Astrocyte (in vitro differentiated cells and primary cell): ENCODE data around the gene CCNL2. TPM values are rescaled to one million over a fixed set of nuclear protein-coding genes. Genes with fewer than 3 reads are reported as not detected.

Experiments
- DNase-seq: peaks from one replicate; pipeline ENCODE4 v3.0.0-alpha.2; 2010; ENCODE audit warnings: low read depth
- FAIRE-seq: peaks from 2 replicates; lab custom pipeline; 2011; peaks lifted over from hg19 to GRCh38; lab: Jason Lieb, UNC
- H2AFZ ChIP-seq: 2 replicates; pipeline ENCODE4 v1.6.0; 2012; ENCODE audit warnings: low read depth, low read length, inconsistent platforms
- H3K27ac ChIP-seq: 2 replicates; pipeline ENCODE4 v1.5.1; 2011; ENCODE audit warnings: low read depth, low read length, inconsistent platforms
- H3K27me3 ChIP-seq: 2 replicates; pipeline ENCODE4 v1.6.0; 2011; ENCODE audit warnings: low read length, inconsistent platforms; ENCODE audit not compliant: insufficient read depth
- H3K36me3 ChIP-seq: 2 replicates; pipeline ENCODE4 v1.5.1; 2011; ENCODE audit warnings: low read length, inconsistent platforms; ENCODE audit not compliant: insufficient read depth
- H3K4me1 ChIP-seq: 2 replicates; pipeline ENCODE4 v1.5.1; 2011; ENCODE audit warnings: low read length, inconsistent platforms; ENCODE audit not compliant: insufficient read depth
- H3K4me2 ChIP-seq: 2 replicates; pipeline ENCODE4 v1.6.0; 2012; ENCODE audit warnings: low read length, inconsistent platforms
- H3K4me3 ChIP-seq: 2 replicates; pipeline ENCODE4 v1.5.1; 2011; ENCODE audit warnings: low read depth, mild to moderate bottlenecking, low read length, inconsistent platforms; ENCODE audit not compliant: insufficient read depth
- H3K79me2 ChIP-seq: 2 replicates; pipeline ENCODE4 v1.6.0; 2012; ENCODE audit warnings: mild to moderate bottlenecking, low read length, inconsistent platforms; ENCODE audit not compliant: insufficient read depth
- H3K9ac ChIP-seq: 2 replicates; pipeline ENCODE4 v1.6.0; 2012; ENCODE audit warnings: mild to moderate bottlenecking, low read length, inconsistent platforms
- H3K9me3 ChIP-seq: 2 replicates; pipeline ENCODE4 v1.5.1; 2012; ENCODE audit warnings: low read depth, mild to moderate bottlenecking, low read length, inconsistent platforms; ENCODE audit not compliant: insufficient read depth
- H4K20me1 ChIP-seq: 2 replicates; pipeline ENCODE4 v1.6.0; 2012; ENCODE audit warnings: low read length, inconsistent platforms; ENCODE audit not compliant: insufficient read depth
- H3K27ac Mint-ChIP-seq: one replicate; pipeline ENCODE4 v1.8.0; 2021; ENCODE audit warnings: mild to moderate bottlenecking, mixed read lengths; ENCODE audit not compliant: unreplicated experiment
- H3K27me3 Mint-ChIP-seq: one replicate; pipeline ENCODE4 v1.8.0; 2021; ENCODE audit warnings: low read depth, mixed read lengths; ENCODE audit not compliant: unreplicated experiment
- H3K36me3 Mint-ChIP-seq: one replicate; pipeline ENCODE4 v1.8.0; 2021; ENCODE audit warnings: low read depth, mixed read lengths; ENCODE audit not compliant: unreplicated experiment
- H3K4me1 Mint-ChIP-seq: one replicate; pipeline ENCODE4 v1.8.0; 2021; ENCODE audit warnings: low read depth, mixed read lengths; ENCODE audit not compliant: unreplicated experiment
- H3K4me3 Mint-ChIP-seq: one replicate; pipeline ENCODE4 v1.8.0; 2021; ENCODE audit warnings: mild to moderate bottlenecking, moderate library complexity, mixed read lengths; ENCODE audit not compliant: unreplicated experiment
- H3K9me3 Mint-ChIP-seq: one replicate; pipeline ENCODE4 v1.8.0; 2021; ENCODE audit warnings: mild to moderate bottlenecking, mixed read lengths; ENCODE audit not compliant: unreplicated experiment
- CTCF ChIP-seq: IDR thresholded peaks from 2 replicates; pipeline ENCODE4 v1.5.1; 2011; ENCODE audit warnings: low read depth, mild to moderate bottlenecking, inconsistent platforms, low read length, moderate library complexity; ENCODE audit not compliant: insufficient read depth
- EZH2 ChIP-seq: IDR thresholded peaks from 2 replicates; pipeline ENCODE4 v1.6.1; 2012; ENCODE audit warnings: mild to moderate bottlenecking, low read length, inconsistent platforms; ENCODE audit not compliant: insufficient read depth
- total RNA-seq: library from RNA; stranded (reverse); gene quantifications from 2 replicates; pipeline ENCODE4 v1.2.1, GENCODE V29; 2021

The CCNL2 gene
- total RNA-seq, 1 donor from 2014 or later, result 194 TPM

GRCh38 chr1:1398677-1399186 lies 403 bp downstream of the CCNL2 start:
- DNase-seq (no peak), FAIRE-seq (no peak)
- Mint-ChIP-seq H3K27me3 (no peaks in the 10 kb centered on the region), H3K4me1 (peaks cover 39% of the 10 kb centered on the region), H3K4me3 (peak overlapping the region; percentile 99), H3K27ac (peak overlapping the region; percentile 96), H3K36me3 (peaks cover 22% of the 10 kb centered on the region), H3K9me3 (no peaks in the 10 kb centered on the region)
- peaks cover 34% of the 10 kb centered on the region for H3K36me3 ChIP-seq
- H3K4me3 ChIP-seq, result peak overlapping the region; percentile 90
- H3K27me3 ChIP-seq, result no peaks in the 10 kb centered on the region
- peaks cover 59% of the 10 kb centered on the region for H4K20me1 ChIP-seq
- TF ChIP-seq EZH2 (no peak), CTCF (no peak)
- H3K4me2 ChIP-seq, result peak overlapping the region; percentile 99
- peak overlapping the region; percentile 70 for H2AFZ ChIP-seq
- no peaks in the 10 kb centered on the region for H3K9me3 ChIP-seq
- H3K9ac ChIP-seq, result peak overlapping the region; percentile 95
- peaks cover 32% of the 10 kb centered on the region for H3K4me1 ChIP-seq
- H3K27ac ChIP-seq, result peak overlapping the region; percentile 78
- peaks cover 88% of the 10 kb centered on the region for H3K79me2 ChIP-seq

- Histone ChIP-seq H3K4me3 (peak overlapping the region; percentile 90), H2AFZ (no peak overlapping the region), H3K36me3 (peaks cover 36% of the 10 kb centered on the region), H4K20me1 (peaks cover 64% of the 10 kb centered on the region), H3K27ac (peak overlapping the region; percentile 78), H3K9ac (peak overlapping the region; percentile 95), H3K4me2 (peak overlapping the region; percentile 99), H3K9me3 (no peaks in the 10 kb centered on the region), H3K4me1 (peaks cover 32% of the 10 kb centered on the region), H3K79me2 (peaks cover 91% of the 10 kb centered on the region), H3K27me3 (no peaks in the 10 kb centered on the region)
- Mint-ChIP-seq H3K9me3 (no peaks in the 10 kb centered on the region), H3K4me1 (peaks cover 36% of the 10 kb centered on the region), H3K36me3 (peaks cover 24% of the 10 kb centered on the region), H3K27me3 (no peaks in the 10 kb centered on the region), H3K4me3 (peak overlapping the region; percentile 99), H3K27ac (peak overlapping the region; percentile 96)
- FAIRE-seq (no peak), DNase-seq (peak; percentile 28)
- no peak for TF ChIP-seq EZH2
- TF ChIP-seq CTCF, result no peak
Measured at GRCh38 chr1:1397839-1398523, 1.2 kb downstream of the CCNL2 start.

GRCh38 chr1:1395166-1395565 lies 4.0 kb downstream of the CCNL2 start:
- H3K27ac ChIP-seq, result no peak overlapping the region
- peaks cover 90% of the 10 kb centered on the region for H3K79me2 ChIP-seq
- H3K27me3 ChIP-seq, result no peaks in the 10 kb centered on the region
- no peak overlapping the region for H3K4me2 ChIP-seq
- H3K4me1 Mint-ChIP-seq, result peaks cover 14% of the 10 kb centered on the region
- no peak for DNase-seq
- TF ChIP-seq EZH2 (no peak), CTCF (no peak)
- H3K4me3 ChIP-seq, result no peak overlapping the region
- peak overlapping the region; percentile 30 for H3K4me3 Mint-ChIP-seq
- no peak overlapping the region for H3K9ac ChIP-seq
- peaks cover 67% of the 10 kb centered on the region for H4K20me1 ChIP-seq
- H3K36me3 ChIP-seq, result peaks cover 55% of the 10 kb centered on the region
- H3K9me3 ChIP-seq, result no peaks in the 10 kb centered on the region
- no peak overlapping the region for H2AFZ ChIP-seq
- no peaks in the 10 kb centered on the region for H3K9me3 Mint-ChIP-seq
- no peaks in the 10 kb centered on the region for H3K27me3 Mint-ChIP-seq
- FAIRE-seq, result no peak
- H3K27ac Mint-ChIP-seq, result peak overlapping the region; percentile 75
- H3K4me1 ChIP-seq, result peaks cover 17% of the 10 kb centered on the region
- H3K36me3 Mint-ChIP-seq, result peaks cover 20% of the 10 kb centered on the region
